ENCODE measurements around the gene IQGAP3.

Gene IQGAP3

DNA sequence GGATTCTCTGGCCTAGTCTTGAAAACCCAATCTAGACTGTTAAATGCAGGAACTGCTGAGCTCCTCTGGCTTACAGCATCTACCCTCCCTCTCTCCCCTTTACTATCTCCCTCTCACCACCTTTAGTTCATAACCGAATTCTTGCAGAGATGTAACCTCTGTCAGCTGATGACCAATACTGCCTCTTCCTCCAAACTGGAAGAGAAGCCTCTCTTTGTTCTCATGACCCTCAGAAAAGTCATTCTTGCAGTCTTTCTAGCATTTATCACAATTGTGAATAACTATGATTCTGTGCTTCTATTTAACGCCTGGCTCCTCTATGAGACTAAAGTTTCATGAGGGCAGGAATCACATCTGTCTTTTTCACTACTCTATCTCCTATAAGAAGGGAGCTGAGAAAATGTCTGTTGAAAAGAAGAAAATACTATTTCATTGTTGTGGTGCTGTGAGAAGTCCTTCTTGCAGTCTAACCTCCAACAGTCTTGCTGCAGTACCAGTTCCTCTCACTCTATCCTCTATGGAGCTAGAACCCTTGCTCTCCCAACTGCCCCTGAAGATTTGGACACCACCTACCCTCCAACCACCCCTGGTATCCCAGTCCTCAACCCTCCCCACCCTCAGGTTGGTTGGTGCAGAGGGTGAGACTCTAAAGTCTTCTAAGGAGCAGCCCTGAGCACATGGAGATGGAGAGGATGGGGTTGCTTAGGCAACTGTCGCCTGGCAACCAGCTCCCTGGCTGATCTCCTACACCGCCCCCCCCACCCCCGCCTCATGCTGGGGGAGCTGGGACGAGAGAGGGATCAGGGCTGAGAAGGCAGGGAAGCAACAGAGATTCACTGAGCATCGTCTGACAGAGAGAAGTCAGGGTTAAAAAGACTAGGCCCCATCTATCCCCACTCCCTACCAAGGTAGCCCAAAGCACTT is 85.7 kb downstream of the IQGAP3 start:
- peak in 50 of 58 donors; percentile 14 to 84 (median 56) for DNase-seq

GRCh38 chr1:156485984-156486383 is 86.4 kb downstream of the IQGAP3 start:
- no peak for DNase-seq

- no peak for DNase-seq
These were observed 87.8 kb downstream of the IQGAP3 start for GRCh38 chr1:156484480-156485058.

DNA sequence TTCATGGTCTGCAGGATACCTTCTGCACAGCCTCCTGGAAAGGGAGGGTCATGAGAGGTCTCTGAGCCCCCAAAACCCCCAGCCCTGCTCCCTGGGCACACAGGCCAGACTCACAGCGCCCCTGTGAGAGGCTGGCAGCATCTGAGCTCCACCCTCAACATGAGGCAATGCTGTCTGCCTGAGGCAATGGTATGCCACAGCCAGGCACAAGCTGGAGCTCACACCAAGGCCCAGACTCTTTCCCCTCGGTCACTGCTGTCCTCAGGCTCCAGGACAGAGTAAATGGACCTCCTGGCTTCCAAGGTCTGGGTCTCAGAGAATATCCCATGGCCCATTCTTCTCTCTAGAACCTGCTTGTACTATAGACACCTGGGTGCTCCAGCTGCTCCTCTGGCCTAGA is 89.0 kb downstream of the IQGAP3 start:
- DNase-seq = no peak

DNA sequence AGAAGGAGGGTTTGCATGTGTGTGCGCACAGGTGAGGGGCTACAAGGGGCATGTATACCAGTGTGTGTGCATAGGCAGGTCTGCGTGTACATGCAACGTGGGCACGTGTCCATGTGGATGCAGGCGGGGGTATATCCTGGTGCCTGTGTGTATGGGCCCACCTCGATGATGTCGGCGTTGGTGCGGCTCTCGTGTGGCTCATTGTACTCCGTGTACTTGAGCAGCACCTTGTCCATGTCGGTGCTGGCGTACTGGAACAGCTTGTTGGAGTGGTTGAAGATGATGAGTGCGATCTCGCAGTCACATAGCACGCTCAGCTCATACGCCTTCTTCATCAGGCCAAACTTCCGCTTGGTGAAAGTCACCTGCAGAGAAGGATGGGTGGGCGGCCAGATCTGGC is 90.1 kb downstream of the IQGAP3 start:
- DNase-seq = peak in 2 of 58 donors; percentile 16 to 34

- no peak for DNase-seq
These were observed 90.8 kb downstream of the IQGAP3 start for GRCh38 chr1:156481527-156481926.

GRCh38 chr1:156480411-156481192 is 91.8 kb downstream of the IQGAP3 start:
- peak in 31 of 58 donors; percentile 8 to 65 (median 29) for DNase-seq

- DNase-seq = no peak
These were observed 92.4 kb downstream of the IQGAP3 start for GRCh38 chr1:156480016-156480370.

DNA sequence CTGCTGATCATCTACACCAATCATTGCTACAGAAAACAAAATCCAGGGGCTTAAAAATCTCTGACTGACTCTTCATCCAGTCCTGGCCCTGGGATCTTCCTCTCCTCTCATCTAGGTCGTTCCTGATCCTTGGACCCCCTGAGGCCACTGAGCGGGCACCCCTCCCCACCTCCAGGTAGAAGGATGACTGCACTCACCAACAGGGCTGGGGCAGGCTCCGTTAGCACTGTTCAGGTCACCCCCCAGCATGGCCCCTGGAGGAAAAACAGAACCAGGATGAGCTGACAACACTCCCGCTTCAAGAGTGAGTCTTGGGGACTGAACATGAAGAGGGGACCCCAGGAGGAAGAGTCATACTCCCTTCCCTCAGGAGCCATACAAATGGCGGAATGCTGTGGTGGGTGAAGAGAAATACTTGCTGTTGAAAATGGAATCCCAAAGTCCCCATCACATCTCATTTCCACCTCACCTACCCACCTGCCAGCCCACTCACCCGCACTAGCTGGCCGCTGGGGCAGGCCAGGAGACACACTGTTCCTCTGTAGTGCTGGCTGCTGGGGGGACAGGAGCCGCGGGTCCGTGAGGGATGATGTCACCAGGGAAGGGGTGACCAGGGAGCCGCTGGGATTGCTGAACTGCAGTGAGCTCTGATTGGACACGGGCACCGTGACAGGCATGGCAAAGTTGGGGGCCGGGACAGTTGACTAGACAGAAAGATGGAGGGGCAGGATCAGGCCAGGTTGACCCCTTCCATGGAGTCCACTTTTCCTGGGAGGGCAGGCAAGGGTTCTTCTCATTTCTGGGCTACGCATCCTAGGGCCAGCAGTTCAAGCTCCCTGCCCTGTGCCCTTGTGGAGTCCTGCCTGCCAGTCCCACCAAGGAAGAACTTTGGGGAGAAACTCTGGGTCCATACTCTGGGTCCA is 93.0 kb downstream of the IQGAP3 start:
- DNase-seq = no peak

- DNase-seq = no peak
These were observed 94.1 kb downstream of the IQGAP3 start for GRCh38 chr1:156478250-156478627.

DNA sequence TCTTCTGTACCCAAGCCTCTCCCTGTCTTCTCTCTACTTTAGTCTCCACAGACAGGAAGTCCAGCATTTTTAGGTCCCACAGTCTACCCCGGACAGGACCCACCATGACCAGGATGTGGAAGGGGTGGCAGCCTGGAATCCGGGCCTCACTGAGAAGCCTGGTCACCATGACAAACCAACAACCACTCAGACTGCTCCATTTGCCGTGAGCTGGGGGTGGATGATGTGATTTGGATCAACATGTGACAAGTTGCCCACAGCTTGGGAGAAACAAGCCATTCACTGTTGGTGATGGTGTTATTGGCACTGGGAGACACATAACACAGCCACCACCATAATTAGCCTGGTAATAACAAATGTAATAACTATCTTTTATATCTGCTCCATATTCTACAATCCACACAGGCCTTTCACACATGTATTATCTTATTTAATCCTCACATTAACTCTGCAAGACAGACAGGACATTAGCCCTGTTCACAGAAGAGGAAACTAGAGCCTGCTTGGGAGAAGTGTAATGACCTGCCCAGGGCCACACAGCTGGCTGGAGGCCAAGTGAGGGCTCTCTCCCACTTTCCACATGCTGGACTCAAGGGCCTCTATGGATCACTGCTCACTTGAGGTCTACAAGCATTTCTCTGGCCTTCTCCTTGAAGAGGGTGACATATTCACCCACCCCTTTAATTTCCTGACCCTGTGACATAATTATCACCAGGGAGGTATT is 94.7 kb downstream of the IQGAP3 start:
- peak in 32 of 58 donors; percentile 9 to 69 (median 32) for DNase-seq

- peak in 1 of 58 donors; percentile 24 for DNase-seq
These were observed 95.7 kb downstream of the IQGAP3 start for GRCh38 chr1:156476501-156477298.

DNA sequence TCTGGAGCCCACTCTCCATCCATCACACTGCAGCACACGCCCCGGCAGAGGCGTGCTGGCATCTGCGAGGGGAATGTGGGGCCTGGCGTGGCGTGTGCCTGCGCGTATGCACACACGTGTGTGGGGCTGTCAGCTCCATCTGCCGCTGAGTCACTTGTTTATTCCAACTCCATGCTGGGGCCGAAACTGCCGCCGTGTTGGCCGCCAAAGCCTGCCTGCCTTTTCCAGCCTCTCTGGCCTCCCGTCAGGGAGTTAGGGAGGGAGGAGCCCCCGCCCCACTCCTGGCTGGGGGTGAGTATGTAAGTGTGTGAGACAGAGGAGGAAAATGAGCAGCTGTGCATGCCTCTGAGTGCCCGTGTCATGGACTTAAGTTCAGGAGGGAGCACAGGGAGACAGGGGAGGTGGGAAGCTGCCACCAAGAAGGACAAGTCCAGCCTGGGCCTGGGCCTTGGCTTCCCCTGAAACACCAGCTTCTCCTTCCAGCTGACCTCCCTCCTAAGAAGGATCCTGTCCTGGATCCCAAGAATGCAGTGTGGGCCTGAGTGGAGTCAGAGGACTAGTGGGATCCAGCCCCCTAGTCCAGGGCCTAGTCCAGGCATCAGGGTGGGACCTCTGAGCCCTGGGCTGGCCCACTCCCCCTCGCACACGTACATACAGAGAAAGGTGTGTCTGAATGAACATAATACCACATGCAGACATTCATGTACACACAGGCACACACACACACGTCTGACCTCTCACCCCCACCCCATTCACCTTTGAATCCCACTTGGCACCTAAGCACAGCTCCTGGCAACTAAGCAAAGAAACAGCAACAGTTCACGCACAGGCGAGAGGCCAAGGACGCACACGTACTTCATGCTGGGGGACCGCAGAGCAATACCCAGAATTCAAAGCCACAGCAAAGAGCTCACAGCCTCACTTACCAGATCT is 96.5 kb downstream of the IQGAP3 start:
- DNase-seq = peak in 55 of 58 donors; percentile 19 to 89 (median 73)

Data from anterior cingulate cortex (tissue), 58 donors.